ENCODE measurements around the gene LGALS4.
"Not testable (repeated sequence)": the region's sequence is repeated elsewhere in the genome, so short reads cannot be mapped to it uniquely, and the experiment has no call there.

Gene LGALS4

DNA sequence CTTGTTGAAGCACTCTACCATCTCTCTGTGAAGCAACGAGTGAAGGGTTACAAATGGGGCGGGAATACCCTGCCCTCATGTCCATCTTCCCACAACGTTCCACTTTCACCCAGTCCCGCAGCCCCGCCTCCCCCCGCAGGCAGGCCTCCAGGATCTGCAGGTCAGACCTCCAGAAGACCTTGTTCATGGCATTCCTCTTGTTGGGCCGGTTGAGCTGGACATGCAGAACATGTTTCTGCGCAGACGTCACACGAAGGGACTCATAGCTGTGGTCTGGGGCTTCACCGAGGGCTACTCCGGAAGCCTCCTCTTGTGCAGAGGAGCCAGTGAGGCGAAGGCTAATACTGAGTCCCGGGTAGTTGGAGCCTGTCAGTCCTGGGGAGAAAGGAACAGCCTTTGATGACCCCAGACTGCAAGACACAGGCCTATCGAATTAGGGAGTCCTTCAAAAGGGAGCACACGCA, 18.4 kb upstream of the LGALS4 start:
- DNase-seq (ENCODE audit: low read depth), result peak; percentile 56

DNA sequence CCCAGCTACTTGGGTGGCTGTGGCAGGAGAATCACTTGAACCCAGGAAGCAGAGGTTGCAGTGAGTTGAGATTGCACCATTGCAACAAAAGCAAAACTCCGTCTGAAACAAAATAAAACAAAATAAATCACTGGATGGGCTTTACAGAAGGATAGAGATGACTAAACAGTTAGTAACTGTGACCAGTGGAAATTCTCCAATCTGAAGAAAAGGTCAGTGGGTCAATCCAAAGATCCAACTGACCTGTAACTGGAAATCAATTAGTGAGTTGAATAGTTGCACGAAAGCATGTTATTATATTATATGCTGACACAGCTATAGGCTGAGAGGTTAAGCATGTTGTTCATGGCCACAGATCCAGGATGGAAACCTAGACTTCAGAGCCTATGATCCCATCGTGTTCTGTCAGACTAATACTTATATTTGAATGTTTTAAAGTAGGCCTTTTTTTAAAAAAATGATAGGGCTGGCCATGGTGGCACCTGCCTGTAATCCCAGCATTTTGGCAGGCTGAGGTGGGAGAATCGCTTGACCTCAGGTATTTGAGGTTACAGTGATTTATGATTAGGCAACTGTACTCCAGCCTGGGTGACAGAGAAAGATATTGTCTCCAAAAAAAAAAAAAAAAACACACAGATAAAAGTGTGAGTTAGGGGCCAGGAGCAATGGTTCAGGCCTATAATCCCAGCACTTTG, 17.4 kb upstream of the LGALS4 start:
- TF ChIP-seq, protein P1, sequence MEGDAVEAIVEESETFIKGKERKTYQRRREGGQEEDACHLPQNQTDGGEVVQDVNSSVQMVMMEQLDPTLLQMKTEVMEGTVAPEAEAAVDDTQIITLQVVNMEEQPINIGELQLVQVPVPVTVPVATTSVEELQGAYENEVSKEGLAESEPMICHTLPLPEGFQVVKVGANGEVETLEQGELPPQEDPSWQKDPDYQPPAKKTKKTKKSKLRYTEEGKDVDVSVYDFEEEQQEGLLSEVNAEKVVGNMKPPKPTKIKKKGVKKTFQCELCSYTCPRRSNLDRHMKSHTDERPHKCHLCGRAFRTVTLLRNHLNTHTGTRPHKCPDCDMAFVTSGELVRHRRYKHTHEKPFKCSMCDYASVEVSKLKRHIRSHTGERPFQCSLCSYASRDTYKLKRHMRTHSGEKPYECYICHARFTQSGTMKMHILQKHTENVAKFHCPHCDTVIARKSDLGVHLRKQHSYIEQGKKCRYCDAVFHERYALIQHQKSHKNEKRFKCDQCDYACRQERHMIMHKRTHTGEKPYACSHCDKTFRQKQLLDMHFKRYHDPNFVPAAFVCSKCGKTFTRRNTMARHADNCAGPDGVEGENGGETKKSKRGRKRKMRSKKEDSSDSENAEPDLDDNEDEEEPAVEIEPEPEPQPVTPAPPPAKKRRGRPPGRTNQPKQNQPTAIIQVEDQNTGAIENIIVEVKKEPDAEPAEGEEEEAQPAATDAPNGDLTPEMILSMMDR (IDR thresholded peaks at IDR 0.05; ENCODE audit: control insufficient read depth, insufficient read depth, low read depth, low read length, missing control alignments), result no peak
- H3K4me3 ChIP-seq (ENCODE audit: control insufficient read depth, low read depth, low read length), result no peak overlapping the region
- DNase-seq (ENCODE audit: low read depth), result no peak

More for the DNA sequence above, 18.4 kb upstream of the LGALS4 start:
- TF ChIP-seq, protein P1 (IDR thresholded peaks at IDR 0.05; ENCODE audit: control insufficient read depth, insufficient read depth, low read depth, low read length, missing control alignments), result no peak
- H3K4me3 ChIP-seq (ENCODE audit: control insufficient read depth, low read depth, low read length), result peak overlapping the region; percentile 62

DNA sequence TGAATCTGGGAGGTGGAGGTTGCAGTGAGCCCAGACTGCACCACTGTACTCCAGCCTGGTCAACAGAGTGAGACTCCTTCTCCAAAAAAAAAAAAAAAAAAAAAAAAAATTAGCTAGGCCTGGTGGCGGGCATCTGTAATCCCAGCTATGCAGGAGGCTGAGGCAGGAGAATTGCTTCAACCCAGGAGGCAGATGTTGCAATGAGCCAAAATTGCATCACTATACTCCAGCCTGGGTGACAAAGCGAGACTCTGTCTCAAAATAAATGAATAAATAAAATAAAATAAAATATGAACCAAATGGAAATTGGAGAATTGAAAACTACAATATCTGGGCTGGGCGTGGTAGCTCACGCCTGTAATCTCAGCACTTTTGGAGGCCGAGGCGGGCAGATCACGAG, 16.5 kb upstream of the LGALS4 start:
- DNase-seq (ENCODE audit: low read depth); H3K4me3 ChIP-seq (ENCODE audit: control insufficient read depth, low read depth, low read length): not testable (repeated sequence)

DNA sequence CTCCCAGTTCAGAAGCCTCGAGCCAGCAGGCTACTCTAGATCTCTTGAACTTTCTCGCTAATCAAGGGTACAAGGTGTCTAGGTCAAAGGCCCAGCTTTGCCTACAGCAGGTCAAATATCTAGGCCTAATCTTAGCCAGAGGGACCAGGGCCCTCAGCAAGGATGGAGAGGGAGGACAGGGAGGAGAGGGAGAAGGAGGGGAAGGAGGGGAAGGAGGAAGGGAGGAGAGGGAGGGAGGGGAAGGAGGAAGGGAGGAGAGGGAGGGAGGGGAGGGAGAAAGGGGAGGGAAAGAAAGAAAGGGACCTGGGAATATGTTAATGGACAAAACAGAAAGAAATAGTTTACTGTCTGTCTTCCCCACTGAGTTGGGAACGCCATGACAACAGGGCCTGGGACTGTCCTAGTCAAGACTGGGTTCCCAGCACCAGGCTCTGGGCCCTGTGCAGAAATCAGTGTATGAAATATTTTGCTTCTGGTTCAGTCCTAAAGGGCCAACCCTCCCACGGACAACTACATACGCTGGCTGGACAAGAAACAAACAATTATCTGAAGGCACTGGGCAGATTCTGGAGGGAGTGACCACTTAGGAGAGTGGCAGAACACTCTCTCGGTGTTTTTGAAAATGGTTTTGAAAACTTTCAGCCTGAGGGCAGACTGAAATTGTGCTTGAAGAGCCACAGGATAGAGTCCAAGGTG, 14.3 kb upstream of the LGALS4 start:
- TF ChIP-seq, protein P1 (IDR thresholded peaks at IDR 0.05; ENCODE audit: control insufficient read depth, insufficient read depth, low read depth, low read length, missing control alignments), result no peak

DNA sequence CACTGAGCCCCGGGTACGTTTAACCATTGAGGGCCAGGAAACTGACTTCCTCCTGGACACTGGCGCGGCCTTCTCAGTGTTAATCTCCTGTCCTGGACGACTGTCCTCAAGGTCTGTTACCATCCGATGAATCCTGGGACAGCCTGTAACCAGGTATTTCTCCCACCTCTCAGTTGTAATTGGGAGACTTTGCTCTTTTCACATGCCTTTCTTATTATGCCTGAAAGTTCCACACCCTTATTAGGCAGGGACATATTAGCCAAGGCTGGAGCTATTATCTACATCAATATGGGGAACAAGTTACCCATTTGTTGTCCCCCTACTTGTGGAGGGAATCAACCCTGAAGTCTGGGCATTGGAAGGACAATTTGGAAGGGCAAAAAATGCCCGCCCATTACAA, 13.2 kb upstream of the LGALS4 start:
- DNase-seq (ENCODE audit: low read depth); H3K4me3 ChIP-seq (ENCODE audit: control insufficient read depth, low read depth, low read length): not testable (repeated sequence)

More for the DNA sequence above, 14.3 kb upstream of the LGALS4 start:
- no peak for DNase-seq (ENCODE audit: low read depth)
- no peak overlapping the region for H3K4me3 ChIP-seq (ENCODE audit: control insufficient read depth, low read depth, low read length)

DNA sequence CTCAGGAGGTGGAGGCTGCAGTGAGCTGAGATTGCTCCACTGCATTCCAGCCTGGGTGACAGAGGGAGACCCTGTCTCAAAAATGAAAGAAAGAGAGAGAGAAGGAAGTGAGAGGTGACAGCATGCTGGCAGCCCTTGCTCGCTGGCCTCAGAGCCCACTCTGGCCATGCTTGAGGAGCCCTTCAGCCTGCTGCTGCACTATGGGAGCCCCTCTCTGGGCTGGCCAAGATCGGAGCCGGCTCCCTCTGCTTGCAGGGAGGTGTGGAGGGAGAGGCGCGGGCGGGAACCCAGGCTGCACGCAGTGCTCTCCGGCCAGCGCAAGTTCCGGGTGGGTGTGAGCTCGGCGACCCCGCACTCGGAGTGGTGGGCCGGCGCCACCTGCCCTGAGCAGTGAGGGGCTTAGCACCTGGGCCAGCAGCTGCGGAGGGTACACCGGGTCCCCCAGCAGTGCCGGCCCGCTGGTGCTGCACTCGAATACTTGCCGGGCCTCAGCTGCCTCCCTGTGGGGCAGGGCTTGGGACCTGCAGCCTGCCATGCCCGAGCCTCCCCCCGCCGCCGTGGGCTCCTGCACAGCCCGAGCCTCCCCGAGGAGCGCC, 8.6 kb upstream of the LGALS4 start:
- not testable (repeated sequence) for DNase-seq (ENCODE audit: low read depth); H3K4me3 ChIP-seq (ENCODE audit: control insufficient read depth, low read depth, low read length)

DNA sequence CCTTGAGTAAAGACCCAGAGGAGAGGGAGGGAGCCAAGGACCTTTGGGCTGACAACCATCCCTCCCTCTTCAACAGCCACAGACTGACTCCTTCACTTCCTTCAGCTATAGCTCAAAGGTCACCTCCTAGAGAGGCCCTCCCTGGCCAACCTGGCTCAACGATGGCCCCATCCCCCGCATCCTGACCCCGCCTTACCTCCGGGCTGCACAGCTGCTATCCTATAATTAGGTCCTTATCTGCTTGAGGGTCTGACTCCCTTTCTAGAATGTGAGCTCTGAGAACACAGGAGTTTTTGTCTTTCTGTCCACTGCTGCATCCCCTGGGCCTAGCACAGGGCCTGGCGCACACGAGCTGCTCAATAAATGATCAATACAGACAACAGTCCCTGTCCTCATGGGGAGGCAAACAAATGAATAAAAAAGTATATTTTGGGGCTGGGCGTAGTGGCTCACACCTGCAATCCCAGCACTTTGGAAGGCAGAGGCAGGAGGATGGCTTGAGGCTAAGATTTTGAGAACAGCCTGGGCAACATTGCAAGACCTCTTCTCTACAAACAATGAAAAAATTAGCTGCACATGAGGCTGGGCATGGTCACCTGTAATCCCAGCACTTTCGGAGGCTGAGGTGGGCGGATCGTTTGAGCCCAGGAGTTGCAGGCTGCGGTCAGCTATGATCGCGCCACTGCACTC, 6.6 kb upstream of the LGALS4 start:
- DNase-seq (ENCODE audit: low read depth), result no peak
- TF ChIP-seq, protein P1 (IDR thresholded peaks at IDR 0.05; ENCODE audit: control insufficient read depth, insufficient read depth, low read depth, low read length, missing control alignments), result no peak
- no peak overlapping the region for H3K4me3 ChIP-seq (ENCODE audit: control insufficient read depth, low read depth, low read length)

DNA sequence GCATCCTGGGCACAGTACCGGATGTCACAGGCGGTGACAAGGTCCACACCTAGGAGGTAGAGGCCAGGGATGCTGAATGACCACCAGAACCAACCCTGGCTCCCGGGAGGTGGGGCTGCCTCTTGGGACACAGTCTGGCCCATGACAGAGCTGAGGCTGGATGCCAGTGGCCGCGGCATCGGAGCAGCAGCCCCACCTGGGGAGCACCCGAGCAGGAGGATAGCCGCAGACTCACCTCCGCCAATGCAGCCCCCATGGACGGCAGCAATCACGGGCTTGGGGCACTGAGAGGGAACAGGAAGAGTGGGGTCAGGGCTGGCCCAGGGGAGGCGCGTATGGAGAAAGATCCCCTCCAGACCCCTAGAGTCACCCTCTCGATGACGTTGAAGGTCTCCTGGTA, 4.3 kb upstream of the LGALS4 start:
- DNase-seq (ENCODE audit: low read depth), result no peak
- TF ChIP-seq, protein P1 (IDR thresholded peaks at IDR 0.05; ENCODE audit: control insufficient read depth, insufficient read depth, low read depth, low read length, missing control alignments), result no peak
- no peak overlapping the region for H3K4me3 ChIP-seq (ENCODE audit: control insufficient read depth, low read depth, low read length)
